HG02610 (cell line): ENCODE data around the gene THAP10.
"Not testable (repeated sequence)": the region's sequence is repeated elsewhere in the genome, so short reads cannot be mapped to it uniquely, and the experiment has no call there.

Source experiments
- ATAC-seq: cut with Tn5 transposase; IDR thresholded peaks from one replicate; pipeline ENCODE4 v1.9.1; 2021; ENCODE audit warnings: mild to moderate bottlenecking, moderate library complexity; ENCODE audit not compliant: unreplicated experiment

The THAP10 gene

GRCh38 chr15:70892002-70892911 lies at the start of gene THAP10, which contains the start of gene LRRC49:
TSS of gene THAP10 (minus strand) at chr15:70892433. CDS start at chr15:70892272, 161 bp downstream.
TSS of gene LRRC49 (plus strand) at chr15:70892826. CDS start at chr15:70892895, 69 bp downstream.
- ATAC-seq, result peak; percentile 66

DNA sequence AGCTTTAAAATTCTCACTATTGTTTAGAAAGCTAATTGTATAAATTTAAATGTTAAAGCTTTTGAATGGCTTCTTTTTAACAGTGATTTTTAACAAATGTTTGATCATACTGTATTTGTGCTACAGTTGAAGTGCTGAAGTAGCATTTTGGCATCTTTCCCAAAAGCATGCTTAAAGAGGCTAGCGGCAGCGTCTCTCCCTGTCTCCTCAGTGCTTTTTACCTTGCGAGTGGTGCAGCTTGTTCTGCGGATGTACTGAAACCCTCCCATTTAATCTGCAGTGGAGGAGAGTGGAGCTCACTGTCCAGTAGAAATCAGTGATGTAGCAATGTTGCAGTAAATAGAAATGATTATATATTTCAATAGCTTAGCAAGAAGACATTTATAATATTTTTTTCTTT lies 44.1 kb upstream of the THAP10 start:
- ATAC-seq, result no peak

DNA sequence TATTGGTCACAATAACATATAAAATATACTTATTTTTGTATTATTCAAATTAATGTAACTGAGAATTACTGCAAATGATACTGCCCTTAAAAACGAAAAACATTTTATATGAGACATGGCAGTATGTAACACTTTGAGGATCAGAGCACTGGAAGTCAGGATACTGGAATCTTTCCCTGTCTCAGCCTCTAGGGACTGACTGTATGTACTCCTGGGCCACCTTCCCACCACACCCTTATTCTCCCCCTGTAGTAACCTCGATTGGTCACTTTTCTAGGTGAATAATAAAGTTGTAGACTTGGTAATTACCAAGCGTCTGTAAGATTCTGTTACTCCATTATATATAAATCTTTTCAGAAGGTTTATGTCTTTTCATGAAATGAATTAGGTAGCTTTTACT lies 43.4 kb upstream of the THAP10 start:
- no peak for ATAC-seq

GRCh38 chr15:70933411-70933810 lies 41.2 kb upstream of the THAP10 start:
- no peak for ATAC-seq

- no peak for ATAC-seq
These were observed 40.2 kb upstream of the THAP10 start for GRCh38 chr15:70932397-70932796.

DNA sequence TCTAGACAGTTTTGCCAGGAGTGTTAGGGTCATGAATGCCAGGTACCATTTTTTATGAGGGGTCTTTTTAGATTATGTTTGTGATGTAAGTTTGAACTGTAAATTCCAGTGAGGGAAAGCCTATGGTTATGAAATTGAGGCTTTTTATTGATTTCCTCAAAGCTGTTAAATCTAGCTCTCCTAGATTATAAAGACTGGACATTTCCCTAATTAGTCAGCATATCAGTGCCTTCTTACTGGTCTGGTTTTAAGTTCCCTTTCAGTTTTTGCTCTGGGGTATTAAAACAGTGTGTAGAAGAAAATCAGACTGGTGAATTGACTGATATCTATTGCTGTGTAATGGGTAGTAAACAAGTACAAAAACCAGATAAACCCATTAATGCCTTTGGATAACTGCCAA lies 39.6 kb upstream of the THAP10 start:
- ATAC-seq, result no peak

- not testable (repeated sequence) for ATAC-seq
These were observed 34.7 kb upstream of the THAP10 start for GRCh38 chr15:70926914-70927313.

- ATAC-seq, result no peak
These were observed 31.3 kb upstream of the THAP10 start for GRCh38 chr15:70923311-70924080.

- ATAC-seq, result no peak
These were observed 29.9 kb upstream of the THAP10 start for GRCh38 chr15:70922119-70922518.

DNA sequence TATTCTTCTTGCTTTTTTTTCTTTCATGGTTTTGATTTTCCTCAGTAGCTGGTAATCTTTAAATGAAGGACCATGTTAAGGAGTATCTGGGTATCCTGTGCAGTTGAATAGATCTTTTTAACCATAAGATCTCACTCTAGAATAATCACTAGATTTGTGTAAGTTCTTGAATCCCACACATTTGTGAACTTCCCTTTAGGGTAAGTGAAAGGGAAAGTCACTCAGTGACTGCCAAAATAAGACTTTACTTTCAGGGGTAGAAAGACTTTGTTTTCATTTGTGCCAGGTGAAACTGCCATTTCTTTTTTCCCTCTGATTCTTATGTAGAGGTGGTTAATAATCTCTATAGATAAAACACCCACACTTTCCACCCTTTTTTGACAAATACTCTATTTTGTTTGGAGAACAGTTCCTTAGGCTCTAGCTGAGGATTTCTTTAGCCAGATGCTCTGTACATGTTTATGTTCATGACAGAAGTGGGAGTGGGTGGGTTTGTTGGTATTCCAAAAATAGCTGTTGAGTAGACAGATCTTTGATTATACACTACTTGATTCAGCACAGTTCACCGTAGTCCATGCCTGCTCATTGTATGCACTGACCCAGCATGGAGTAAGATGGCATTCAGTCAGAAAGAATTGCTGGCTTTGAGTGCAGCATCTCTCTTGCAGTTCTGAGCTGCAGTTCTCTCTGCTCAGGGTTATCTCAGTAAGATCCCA lies 28.9 kb upstream of the THAP10 start:
- no peak for ATAC-seq

DNA sequence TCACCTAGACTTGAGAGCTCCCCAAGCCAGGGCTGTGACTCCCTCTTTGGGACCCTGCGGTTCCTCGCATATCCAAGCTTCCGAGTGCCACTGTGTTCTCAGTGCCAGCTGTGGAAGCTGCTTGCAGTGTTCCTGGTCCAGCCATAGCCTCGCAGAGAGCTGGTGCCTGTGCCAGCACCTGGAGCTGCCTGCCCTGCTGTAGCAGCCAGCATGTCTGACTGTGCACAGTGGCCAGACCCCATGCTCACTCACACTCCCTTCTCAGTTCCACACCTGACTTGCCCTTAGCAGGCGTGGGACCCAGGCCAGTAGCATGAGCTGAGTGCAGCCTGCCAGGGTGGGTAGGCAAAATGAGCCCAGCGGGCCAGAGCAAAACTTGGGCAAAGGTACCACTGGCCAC lies 25.7 kb upstream of the THAP10 start:
- no peak for ATAC-seq

GRCh38 chr15:70916531-70916930 lies 24.3 kb upstream of the THAP10 start:
- ATAC-seq, result no peak

DNA sequence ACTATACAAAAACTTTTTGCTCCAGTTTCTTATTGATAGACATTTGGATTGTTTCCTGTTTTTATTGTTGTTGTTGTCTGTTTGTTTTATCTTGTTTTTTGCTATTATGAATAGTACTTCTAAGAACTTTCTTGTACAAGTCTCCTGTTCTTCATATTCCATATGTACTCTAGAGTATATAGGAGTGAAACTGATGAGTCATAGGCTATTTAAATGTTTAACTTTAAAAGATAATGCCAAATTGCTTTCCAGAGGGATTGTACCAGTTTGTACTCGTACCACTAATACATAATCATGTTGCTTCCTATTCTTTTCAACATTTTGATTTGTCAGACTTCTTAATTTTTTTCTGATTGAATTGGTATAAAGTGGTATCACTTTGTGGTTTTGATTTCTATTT lies 20.0 kb upstream of the THAP10 start:
- ATAC-seq, result no peak

DNA sequence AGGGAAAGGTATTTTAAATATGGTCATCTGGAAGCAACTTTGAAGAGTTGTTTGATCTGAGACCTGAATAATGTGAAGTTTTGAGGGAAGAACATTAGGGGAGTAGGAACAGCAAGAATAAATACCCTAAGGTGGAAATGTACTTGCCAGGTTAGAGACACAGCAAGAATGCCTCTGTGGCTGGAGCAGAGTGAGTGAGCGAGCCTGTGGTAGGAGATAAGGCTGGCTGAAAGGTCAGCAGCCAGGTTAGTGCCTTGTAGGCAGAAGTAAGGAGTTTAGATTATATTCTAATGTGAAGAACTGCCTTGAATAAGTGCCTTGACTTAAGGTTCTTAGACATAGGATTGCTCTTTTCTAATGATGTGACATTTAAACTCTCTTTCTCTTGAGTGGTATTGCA lies 18.7 kb upstream of the THAP10 start:
- ATAC-seq, result no peak

- no peak for ATAC-seq
These were observed 15.7 kb upstream of the THAP10 start for GRCh38 chr15:70907784-70908471.

DNA sequence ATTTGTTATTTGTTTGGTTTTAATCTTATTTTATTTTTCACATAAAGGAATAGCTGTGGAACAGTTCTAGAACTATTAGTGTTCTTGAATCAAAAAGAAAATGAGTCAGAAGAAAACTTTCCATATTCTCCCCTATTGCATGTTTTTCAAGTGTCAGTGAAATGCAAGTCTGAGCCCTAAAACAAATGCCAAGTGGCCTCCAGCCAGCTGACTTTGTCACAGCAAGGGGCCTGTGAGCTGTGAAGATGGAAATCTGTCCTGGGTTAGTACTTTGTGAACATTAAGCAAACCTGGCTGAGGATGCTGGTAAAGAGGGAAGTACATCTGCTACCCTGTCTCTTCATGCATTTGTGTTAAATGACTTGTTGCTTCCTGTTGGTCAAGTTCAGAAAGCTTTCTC lies 14.6 kb upstream of the THAP10 start:
- no peak for ATAC-seq

DNA sequence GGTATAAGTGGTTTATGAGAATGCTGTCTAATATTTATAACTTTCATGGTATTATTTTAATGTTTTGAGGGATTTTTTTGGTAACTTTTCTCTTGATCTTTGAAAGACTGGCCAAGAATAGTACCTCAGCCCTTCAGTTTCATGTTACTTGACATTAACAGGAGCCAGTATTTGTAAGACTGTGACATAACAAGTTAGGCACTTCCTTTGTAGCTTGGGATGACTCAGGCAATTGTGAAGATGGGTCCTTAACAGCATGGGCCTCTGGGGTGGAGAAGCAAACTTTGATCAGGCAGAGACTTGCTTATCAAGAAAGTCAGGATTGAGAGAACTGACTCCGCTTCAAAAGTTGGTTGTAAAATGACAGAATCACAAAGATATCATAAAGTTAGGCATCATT lies 9.9 kb upstream of the THAP10 start:
- no peak for ATAC-seq

DNA sequence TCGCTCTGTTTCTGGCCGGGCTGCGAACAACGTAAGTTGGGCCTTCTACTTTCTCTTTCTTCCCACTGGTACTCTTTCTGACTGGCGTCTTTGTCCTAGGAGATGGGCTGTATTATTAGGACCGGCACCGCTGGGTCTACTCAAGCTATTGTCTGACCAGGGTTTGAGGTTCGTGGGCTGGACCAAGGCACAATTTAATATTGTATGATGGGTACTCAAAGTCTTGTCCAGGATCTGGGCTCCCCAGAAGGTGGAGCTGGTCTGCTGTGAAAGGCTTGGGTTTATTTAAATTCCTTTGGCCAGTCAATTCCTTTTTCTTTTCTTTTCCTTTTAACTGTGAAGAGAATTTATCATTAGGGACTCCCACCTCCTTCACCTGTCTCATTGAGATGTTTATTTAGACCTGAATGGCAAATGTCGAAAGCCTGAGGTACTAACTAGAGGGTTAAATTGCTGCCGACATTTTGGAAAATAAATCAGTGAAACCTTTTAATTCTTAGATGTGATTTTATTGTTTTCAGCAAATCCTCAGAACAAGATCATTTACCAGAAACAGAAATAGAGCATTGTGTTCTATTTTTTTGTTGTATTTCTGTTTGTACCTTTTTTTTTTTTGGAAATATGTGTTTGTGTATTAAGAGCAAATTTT lies 803 bp upstream of the THAP10 start:
- ATAC-seq, result peak; percentile 31

- ATAC-seq, result no peak
These were observed 9.9 kb downstream of the THAP10 start for GRCh38 chr15:70882361-70882760.

DNA sequence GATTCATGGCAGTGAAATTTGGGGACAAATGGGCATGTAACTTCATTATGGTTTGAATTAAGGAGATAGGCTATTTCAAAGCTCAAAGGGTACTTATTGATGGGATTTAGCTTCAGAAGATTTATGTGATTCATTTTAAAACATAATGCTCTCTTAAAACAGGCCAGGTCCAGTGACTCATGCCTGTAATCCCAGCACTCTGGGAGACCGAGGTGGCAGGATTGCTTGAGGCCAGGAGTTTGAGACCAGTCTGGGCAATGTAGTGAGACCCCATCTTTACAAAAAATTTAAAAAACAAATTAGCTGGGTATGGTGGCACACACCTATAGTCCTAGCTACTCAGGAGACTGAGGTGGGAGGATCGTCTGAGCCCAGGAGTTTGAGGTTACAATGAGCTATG lies 11.5 kb downstream of the THAP10 start:
- ATAC-seq, result no peak
